ENCODE measurements around the gene ART4. TPM values are rescaled to one million over a fixed set of nuclear protein-coding genes. Genes with fewer than 3 reads are reported as not detected.

Gene ART4
- total RNA-seq, 1 donor from 2014 or later: not detected

DNA sequence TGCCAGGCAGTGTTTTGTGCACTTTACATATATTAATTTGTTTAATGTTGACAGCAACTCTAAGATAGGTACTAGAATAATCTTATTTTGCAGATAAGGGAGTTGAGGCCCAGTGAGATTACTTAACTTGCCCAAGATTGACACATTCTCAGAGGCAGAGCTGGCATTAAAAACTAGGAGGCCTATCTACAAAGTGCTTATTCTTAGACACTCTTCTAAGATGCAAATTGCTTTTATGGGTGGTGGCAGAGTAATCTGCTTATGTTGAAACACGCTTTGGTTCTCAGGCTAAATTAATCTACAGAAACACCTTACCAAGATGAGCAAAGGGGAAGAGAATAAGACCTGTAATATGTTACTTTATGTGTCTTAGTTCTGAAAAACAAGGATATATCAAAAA is 35.2 kb upstream of the ART4 start:
- Histone ChIP-seq H3K27me3 (no peaks in the 10 kb centered on the region), H3K4me2 (no peak overlapping the region), H3K79me2 (ENCODE audit: low read depth) (no peaks in the 10 kb centered on the region), H4K20me1 (ENCODE audit: low read depth) (no peaks in the 10 kb centered on the region), H3K4me3 (no peak overlapping the region), H2AFZ (replicated peaks) (no peak overlapping the region), H3K4me1 (no peaks in the 10 kb centered on the region), H3K36me3 (no peaks in the 10 kb centered on the region), H3F3A (ENCODE audit: low read depth) (no peaks in the 10 kb centered on the region), H3K9ac (no peak overlapping the region), H3K27ac (no peak overlapping the region), H3K9me3 (ENCODE audit: low read depth) (no peaks in the 10 kb centered on the region)
- TF ChIP-seq EZH2 (IDR thresholded peaks at IDR 0.05) (no peak), EZH2phosphoT487 (IDR thresholded peaks at IDR 0.05) (no peak)
- TF ChIP-seq, protein P1, sequence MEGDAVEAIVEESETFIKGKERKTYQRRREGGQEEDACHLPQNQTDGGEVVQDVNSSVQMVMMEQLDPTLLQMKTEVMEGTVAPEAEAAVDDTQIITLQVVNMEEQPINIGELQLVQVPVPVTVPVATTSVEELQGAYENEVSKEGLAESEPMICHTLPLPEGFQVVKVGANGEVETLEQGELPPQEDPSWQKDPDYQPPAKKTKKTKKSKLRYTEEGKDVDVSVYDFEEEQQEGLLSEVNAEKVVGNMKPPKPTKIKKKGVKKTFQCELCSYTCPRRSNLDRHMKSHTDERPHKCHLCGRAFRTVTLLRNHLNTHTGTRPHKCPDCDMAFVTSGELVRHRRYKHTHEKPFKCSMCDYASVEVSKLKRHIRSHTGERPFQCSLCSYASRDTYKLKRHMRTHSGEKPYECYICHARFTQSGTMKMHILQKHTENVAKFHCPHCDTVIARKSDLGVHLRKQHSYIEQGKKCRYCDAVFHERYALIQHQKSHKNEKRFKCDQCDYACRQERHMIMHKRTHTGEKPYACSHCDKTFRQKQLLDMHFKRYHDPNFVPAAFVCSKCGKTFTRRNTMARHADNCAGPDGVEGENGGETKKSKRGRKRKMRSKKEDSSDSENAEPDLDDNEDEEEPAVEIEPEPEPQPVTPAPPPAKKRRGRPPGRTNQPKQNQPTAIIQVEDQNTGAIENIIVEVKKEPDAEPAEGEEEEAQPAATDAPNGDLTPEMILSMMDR (IDR thresholded peaks at IDR 0.05): no peak
- no peaks in the 10 kb centered on the region for H3K36me3 Mint-ChIP-seq
- DNase-seq (ENCODE audit: low spot score): no peak
- no peaks in the 10 kb centered on the region for H3K27me3 Mint-ChIP-seq (ENCODE audit: insufficient read depth, low read depth)
- H3K4me1 Mint-ChIP-seq: no peaks in the 10 kb centered on the region
- no peak overlapping the region for H3K27ac Mint-ChIP-seq
- no peak overlapping the region for H3K4me3 Mint-ChIP-seq
- no peaks in the 10 kb centered on the region for H3K9me3 Mint-ChIP-seq

GRCh38 chr12:14876833-14877232 is 33.5 kb upstream of the ART4 start:
- no peaks in the 10 kb centered on the region for H4K20me1 ChIP-seq (ENCODE audit: low read depth)
- no peak overlapping the region for H3K27ac ChIP-seq
- H3K9me3 ChIP-seq (ENCODE audit: low read depth): no peaks in the 10 kb centered on the region
- Mint-ChIP-seq H3K27me3 (ENCODE audit: insufficient read depth, low read depth) (no peaks in the 10 kb centered on the region), H3K27ac (no peak overlapping the region), H3K4me3 (no peak overlapping the region), H3K9me3 (no peaks in the 10 kb centered on the region), H3K4me1 (no peaks in the 10 kb centered on the region), H3K36me3 (no peaks in the 10 kb centered on the region)
- H3K4me3 ChIP-seq: no peak overlapping the region
- no peaks in the 10 kb centered on the region for H3K27me3 ChIP-seq
- TF ChIP-seq, protein P1 (IDR thresholded peaks at IDR 0.05): no peak
- TF ChIP-seq EZH2 (IDR thresholded peaks at IDR 0.05): no peak
- no peak for TF ChIP-seq EZH2phosphoT487 (IDR thresholded peaks at IDR 0.05)
- no peak overlapping the region for H2AFZ ChIP-seq (replicated peaks)
- no peaks in the 10 kb centered on the region for H3K79me2 ChIP-seq (ENCODE audit: low read depth)
- H3K36me3 ChIP-seq: no peaks in the 10 kb centered on the region
- H3F3A ChIP-seq (ENCODE audit: low read depth): no peaks in the 10 kb centered on the region
- no peak for DNase-seq (ENCODE audit: low spot score)
- no peak overlapping the region for H3K9ac ChIP-seq
- H3K4me2 ChIP-seq: no peak overlapping the region
- H3K4me1 ChIP-seq: no peaks in the 10 kb centered on the region

DNA sequence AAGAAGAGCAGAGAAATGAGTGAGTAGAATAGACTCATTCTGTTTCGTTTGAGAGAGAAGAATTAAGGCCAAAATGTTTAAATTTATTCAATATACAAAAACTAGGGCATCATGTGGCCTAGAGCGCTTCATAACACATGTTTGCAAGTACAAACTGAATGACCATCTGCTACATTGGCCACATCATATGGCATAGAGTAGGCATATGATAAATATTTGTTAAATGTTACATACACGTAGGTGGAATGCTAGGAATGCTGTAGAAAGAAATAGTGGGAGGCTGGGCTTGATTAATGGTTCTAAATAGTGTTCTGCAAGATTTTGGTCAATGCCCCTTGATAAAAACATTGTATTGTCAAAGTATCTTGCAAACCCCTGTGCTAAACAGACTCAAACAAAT is 31.6 kb upstream of the ART4 start:
- no peak overlapping the region for H3K4me3 ChIP-seq
- H3K27me3 ChIP-seq: no peaks in the 10 kb centered on the region
- no peak overlapping the region for H3K27ac ChIP-seq
- H3K9me3 Mint-ChIP-seq: no peaks in the 10 kb centered on the region
- H3K4me1 ChIP-seq: no peaks in the 10 kb centered on the region
- no peak for DNase-seq (ENCODE audit: low spot score)
- no peaks in the 10 kb centered on the region for H3K27me3 Mint-ChIP-seq (ENCODE audit: insufficient read depth, low read depth)
- H3K4me1 Mint-ChIP-seq: no peaks in the 10 kb centered on the region
- no peaks in the 10 kb centered on the region for H4K20me1 ChIP-seq (ENCODE audit: low read depth)
- H3K36me3 ChIP-seq: no peaks in the 10 kb centered on the region
- no peak overlapping the region for H3K4me3 Mint-ChIP-seq
- H3F3A ChIP-seq (ENCODE audit: low read depth): no peaks in the 10 kb centered on the region
- H3K9ac ChIP-seq: no peak overlapping the region
- no peak overlapping the region for H3K27ac Mint-ChIP-seq
- TF ChIP-seq EZH2phosphoT487 (IDR thresholded peaks at IDR 0.05) (no peak), EZH2 (IDR thresholded peaks at IDR 0.05) (no peak)
- TF ChIP-seq, protein P1 (IDR thresholded peaks at IDR 0.05): no peak
- H3K79me2 ChIP-seq (ENCODE audit: low read depth): no peaks in the 10 kb centered on the region
- H3K36me3 Mint-ChIP-seq: no peaks in the 10 kb centered on the region
- no peak overlapping the region for H3K4me2 ChIP-seq
- no peaks in the 10 kb centered on the region for H3K9me3 ChIP-seq (ENCODE audit: low read depth)
- H2AFZ ChIP-seq (replicated peaks): no peak overlapping the region

Data from neural progenitor cell (in vitro differentiated cells).